ENCODE results near the gene PPFIA1.
A peak's percentile ranks its signal among the peaks of the same experiment; 100 is the strongest.

PPFIA1 gene

GRCh38 chr11:70411713-70412452 is 141.4 kb downstream of the PPFIA1 start:
- FAIRE-seq = no peak

GRCh38 chr11:70413151-70413550 is 142.7 kb downstream of the PPFIA1 start:
- no peak for FAIRE-seq
- DNase-seq (ENCODE audit: low spot score) = no peak

More at GRCh38 chr11:70411713-70412452, 141.4 kb downstream of the PPFIA1 start:
- no peak for DNase-seq (ENCODE audit: low spot score)

GRCh38 chr11:70414341-70415100 is 144.0 kb downstream of the PPFIA1 start:
- FAIRE-seq (no peak), DNase-seq (ENCODE audit: low spot score) (no peak)

- no peak for DNase-seq (ENCODE audit: low spot score)
- no peak for FAIRE-seq
Measured at GRCh38 chr11:70415191-70415590, 144.7 kb downstream of the PPFIA1 start.

GRCh38 chr11:70415642-70416395 is 145.3 kb downstream of the PPFIA1 start:
- FAIRE-seq (no peak), DNase-seq (ENCODE audit: low spot score) (no peak)

- FAIRE-seq = no peak
- DNase-seq (ENCODE audit: low spot score) = no peak
Measured at GRCh38 chr11:70416881-70417280, 146.4 kb downstream of the PPFIA1 start.

GRCh38 chr11:70418130-70418529 is 147.6 kb downstream of the PPFIA1 start:
- no peak for FAIRE-seq
- DNase-seq (ENCODE audit: low spot score) = no peak

- no peak for DNase-seq (ENCODE audit: low spot score)
- no peak for FAIRE-seq
Measured at GRCh38 chr11:70419307-70420007, 149.0 kb downstream of the PPFIA1 start.

- FAIRE-seq (no peak), DNase-seq (ENCODE audit: low spot score) (peak; percentile 7)
Measured at GRCh38 chr11:70420008-70420464, 149.5 kb downstream of the PPFIA1 start.

GRCh38 chr11:70420496-70420895 is 150.0 kb downstream of the PPFIA1 start:
- FAIRE-seq = no peak

GRCh38 chr11:70421123-70421522 is 150.6 kb downstream of the PPFIA1 start:
- no peak for FAIRE-seq
- no peak for DNase-seq (ENCODE audit: low spot score)

More at GRCh38 chr11:70420496-70420895, 150.0 kb downstream of the PPFIA1 start:
- no peak for DNase-seq (ENCODE audit: low spot score)

- no peak for DNase-seq (ENCODE audit: low spot score)
- no peak for FAIRE-seq
Measured at GRCh38 chr11:70422692-70423522, 152.4 kb downstream of the PPFIA1 start.

- DNase-seq (ENCODE audit: low spot score) = peak; percentile 78
- peak; percentile 57 for FAIRE-seq
Measured at GRCh38 chr11:70423523-70424505, 153.3 kb downstream of the PPFIA1 start.

- no peak for DNase-seq (ENCODE audit: low spot score)
- FAIRE-seq = no peak
Measured at GRCh38 chr11:70424765-70425344, 154.4 kb downstream of the PPFIA1 start.

- DNase-seq (ENCODE audit: low spot score) = no peak
- no peak for FAIRE-seq
Measured at GRCh38 chr11:70427436-70427835, 156.9 kb downstream of the PPFIA1 start.

- DNase-seq (ENCODE audit: low spot score) = no peak
- no peak for FAIRE-seq
Measured at GRCh38 chr11:70428701-70429427, 158.4 kb downstream of the PPFIA1 start.

GRCh38 chr11:70429428-70429705 is 158.9 kb downstream of the PPFIA1 start:
- FAIRE-seq (no peak), DNase-seq (ENCODE audit: low spot score) (no peak)

Measured in RCC 7860 (cell line).